Measurements from ENCODE around the gene OXSM.

DNA sequence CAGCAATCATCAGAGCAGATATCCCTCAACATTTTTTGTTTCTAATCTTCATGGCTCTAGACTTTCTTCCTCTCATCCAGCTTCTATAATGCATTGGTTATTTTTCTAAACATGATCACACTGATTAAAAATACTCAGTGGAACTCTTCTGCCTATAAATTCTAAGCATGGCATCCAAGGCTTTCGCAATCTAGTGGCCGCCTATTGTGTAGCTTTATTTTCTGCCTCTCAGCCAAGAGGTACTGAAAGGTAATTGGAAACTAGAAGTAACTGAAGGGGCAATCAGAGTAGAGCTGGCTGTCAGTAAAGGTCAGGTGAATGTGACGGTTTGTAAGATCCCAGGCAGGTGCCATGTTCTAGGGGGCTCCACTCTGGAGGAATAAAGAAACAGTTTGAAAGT, 33.4 kb downstream of the OXSM start:
- TF ChIP-seq, protein P1, sequence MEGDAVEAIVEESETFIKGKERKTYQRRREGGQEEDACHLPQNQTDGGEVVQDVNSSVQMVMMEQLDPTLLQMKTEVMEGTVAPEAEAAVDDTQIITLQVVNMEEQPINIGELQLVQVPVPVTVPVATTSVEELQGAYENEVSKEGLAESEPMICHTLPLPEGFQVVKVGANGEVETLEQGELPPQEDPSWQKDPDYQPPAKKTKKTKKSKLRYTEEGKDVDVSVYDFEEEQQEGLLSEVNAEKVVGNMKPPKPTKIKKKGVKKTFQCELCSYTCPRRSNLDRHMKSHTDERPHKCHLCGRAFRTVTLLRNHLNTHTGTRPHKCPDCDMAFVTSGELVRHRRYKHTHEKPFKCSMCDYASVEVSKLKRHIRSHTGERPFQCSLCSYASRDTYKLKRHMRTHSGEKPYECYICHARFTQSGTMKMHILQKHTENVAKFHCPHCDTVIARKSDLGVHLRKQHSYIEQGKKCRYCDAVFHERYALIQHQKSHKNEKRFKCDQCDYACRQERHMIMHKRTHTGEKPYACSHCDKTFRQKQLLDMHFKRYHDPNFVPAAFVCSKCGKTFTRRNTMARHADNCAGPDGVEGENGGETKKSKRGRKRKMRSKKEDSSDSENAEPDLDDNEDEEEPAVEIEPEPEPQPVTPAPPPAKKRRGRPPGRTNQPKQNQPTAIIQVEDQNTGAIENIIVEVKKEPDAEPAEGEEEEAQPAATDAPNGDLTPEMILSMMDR (IDR thresholded peaks at IDR 0.05), result no peak
- TF ChIP-seq POLR2A (IDR thresholded peaks at IDR 0.05), result no peak

All from lower leg skin (tissue), 3 donors.